ENCODE measurements around the gene NTF3. TPM values are rescaled to one million over a fixed set of nuclear protein-coding genes. Genes with fewer than 3 reads are reported as not detected.

NTF3 gene
- total RNA-seq, 1 experiment from 2014 or later, result not detected

DNA sequence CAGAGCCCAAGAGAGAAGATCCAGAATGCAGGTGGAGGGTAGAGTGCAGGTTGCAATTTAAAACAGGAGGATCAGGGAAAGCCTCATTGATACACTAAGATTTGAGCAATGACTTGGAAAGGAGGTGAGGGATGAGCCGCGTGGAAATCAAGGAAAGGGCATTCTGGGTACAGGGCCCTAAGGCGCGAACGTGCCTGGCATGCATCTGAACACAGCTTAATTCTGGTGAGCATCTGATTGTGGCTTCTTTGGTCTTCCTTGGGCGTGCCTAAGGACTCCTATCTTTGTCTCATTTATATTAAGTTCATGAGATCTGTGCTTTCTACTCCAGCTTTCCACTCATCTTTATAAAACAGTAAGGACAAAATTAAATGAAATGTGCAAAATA is 79.3 kb downstream of the NTF3 start:
- Histone ChIP-seq H3K9ac (ENCODE audit: low read length) (no peak overlapping the region), H3K27ac (ENCODE audit: low read depth, low read length) (no peak overlapping the region), H3K27me3 (ENCODE audit: insufficient read depth, low read length) (no peaks in the 10 kb centered on the region; the same call in 1 of the 2 replicates), H3K4me2 (ENCODE audit: low read length) (peak overlapping the region; percentile 38; the same call in 1 of the 2 replicates), H3K36me3 (ENCODE audit: control insufficient read depth in 1 of 2, insufficient read depth in 2 of 2, low read length in 2 of 2) (no peaks in the 10 kb centered on the region), H3K79me2 (ENCODE audit: insufficient read depth, low read length) (no peaks in the 10 kb centered on the region), H3K4me3 (replicated peaks in 1 of 2; ENCODE audit: low read depth in 1 of 2, low read length in 2 of 2) (no peak overlapping the region), H3K9me2 (ENCODE audit: insufficient read depth) (no peaks in the 10 kb centered on the region), H3K9me3 (ENCODE audit: control insufficient read depth in 1 of 2, insufficient read depth in 1 of 2, low read depth in 1 of 2, low read length in 2 of 2) (no peaks in the 10 kb centered on the region), H3K4me1 (ENCODE audit: control insufficient read depth in 1 of 2, insufficient read depth in 2 of 2, low read length in 2 of 2) (no peaks in the 10 kb centered on the region; a peak in 1 of 4 replicates), H2AFZ (ENCODE audit: low read depth, low read length, poor library complexity, severe bottlenecking) (no peak overlapping the region), H4K20me1 (ENCODE audit: insufficient read depth) (no peaks in the 10 kb centered on the region)
- ChIA-PET RAD21 (ENCODE audit: low non-redundant PET in 1 of 2, low total read pairs in 2 of 2, uncharacterized antibody in 2 of 2, unreplicated experiment in 2 of 2) (no interaction called here), POLR2A (no interaction called here), CTCF (interaction anchor here (0.6 to 1.0 kb wide), 2 partner anchors 9 to 14 kb away, joined by 3 to 4 read pairs; no protein-coding TSS in a partner anchor)
- TF ChIP-seq, protein P1, sequence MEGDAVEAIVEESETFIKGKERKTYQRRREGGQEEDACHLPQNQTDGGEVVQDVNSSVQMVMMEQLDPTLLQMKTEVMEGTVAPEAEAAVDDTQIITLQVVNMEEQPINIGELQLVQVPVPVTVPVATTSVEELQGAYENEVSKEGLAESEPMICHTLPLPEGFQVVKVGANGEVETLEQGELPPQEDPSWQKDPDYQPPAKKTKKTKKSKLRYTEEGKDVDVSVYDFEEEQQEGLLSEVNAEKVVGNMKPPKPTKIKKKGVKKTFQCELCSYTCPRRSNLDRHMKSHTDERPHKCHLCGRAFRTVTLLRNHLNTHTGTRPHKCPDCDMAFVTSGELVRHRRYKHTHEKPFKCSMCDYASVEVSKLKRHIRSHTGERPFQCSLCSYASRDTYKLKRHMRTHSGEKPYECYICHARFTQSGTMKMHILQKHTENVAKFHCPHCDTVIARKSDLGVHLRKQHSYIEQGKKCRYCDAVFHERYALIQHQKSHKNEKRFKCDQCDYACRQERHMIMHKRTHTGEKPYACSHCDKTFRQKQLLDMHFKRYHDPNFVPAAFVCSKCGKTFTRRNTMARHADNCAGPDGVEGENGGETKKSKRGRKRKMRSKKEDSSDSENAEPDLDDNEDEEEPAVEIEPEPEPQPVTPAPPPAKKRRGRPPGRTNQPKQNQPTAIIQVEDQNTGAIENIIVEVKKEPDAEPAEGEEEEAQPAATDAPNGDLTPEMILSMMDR (IDR thresholded peaks at IDR 0.05 in 2 of 3, conservative IDR thresholded peaks at IDR 0.05 in 1 of 3; ENCODE audit: borderline replicate concordance in 1 of 3, insufficient read depth in 1 of 3, low read depth in 2 of 3, low read length in 2 of 3), result no peak
- TF ChIP-seq, protein P2, sequence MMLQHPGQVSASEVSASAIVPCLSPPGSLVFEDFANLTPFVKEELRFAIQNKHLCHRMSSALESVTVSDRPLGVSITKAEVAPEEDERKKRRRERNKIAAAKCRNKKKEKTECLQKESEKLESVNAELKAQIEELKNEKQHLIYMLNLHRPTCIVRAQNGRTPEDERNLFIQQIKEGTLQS (IDR thresholded peaks at IDR 0.05), result no peak
- TF ChIP-seq SP1 (IDR thresholded peaks at IDR 0.05; ENCODE audit: low read depth), result no peak
- no peak for TF ChIP-seq SRF (IDR thresholded peaks at IDR 0.05; ENCODE audit: low read depth)
- no peak for TF ChIP-seq CBX3 (IDR thresholded peaks at IDR 0.05; ENCODE audit: low read depth)
- no TSS peak for BruUV-seq (replicated peaks)
- intact Hi-C loops (cut with micrococcal nuclease), result loop anchor here (1.0 to 5.0 kb wide), 3 partner anchors 311 to 488 kb away; no protein-coding TSS in a partner anchor
- ATAC-seq, result peak; percentile 64
- DNase-seq (ENCODE audit: low read depth, low spot score), result no peak
